Fibroblast of villous mesenchyme (primary cell): ENCODE results near the gene PTPRK. TPM values are rescaled to one million over a fixed set of nuclear protein-coding genes. Genes with fewer than 3 reads are reported as not detected.

Experiments used
- DNase-seq: peaks from one replicate; pipeline ENCODE4 v3.0.0-alpha.2; 2010; ENCODE audit warnings: low read depth
- H3K4me3 ChIP-seq: 2 replicates; pipeline ENCODE4 v1.5.1; 2011; ENCODE audit warnings: low read depth, mild to moderate bottlenecking, low read length
- CTCF ChIP-seq: IDR thresholded peaks from 2 replicates; pipeline ENCODE4 v1.5.1; 2012; ENCODE audit warnings: low read depth, mild to moderate bottlenecking, low read length; ENCODE audit not compliant: insufficient read depth
- total RNA-seq: library from RNA; depleted of rRNA; stranded (reverse); fragments of >200 nt; gene quantifications from 2 replicates; pipeline ENCODE4 v1.2.3, GENCODE V29; 2012

PTPRK gene
- total RNA-seq, 1 donor = 70.0 TPM

- DNase-seq = no peak
- no peak overlapping the region for H3K4me3 ChIP-seq
Measured at GRCh38 chr6:128554302-128554701, 33.9 kb upstream of the PTPRK start.

DNA sequence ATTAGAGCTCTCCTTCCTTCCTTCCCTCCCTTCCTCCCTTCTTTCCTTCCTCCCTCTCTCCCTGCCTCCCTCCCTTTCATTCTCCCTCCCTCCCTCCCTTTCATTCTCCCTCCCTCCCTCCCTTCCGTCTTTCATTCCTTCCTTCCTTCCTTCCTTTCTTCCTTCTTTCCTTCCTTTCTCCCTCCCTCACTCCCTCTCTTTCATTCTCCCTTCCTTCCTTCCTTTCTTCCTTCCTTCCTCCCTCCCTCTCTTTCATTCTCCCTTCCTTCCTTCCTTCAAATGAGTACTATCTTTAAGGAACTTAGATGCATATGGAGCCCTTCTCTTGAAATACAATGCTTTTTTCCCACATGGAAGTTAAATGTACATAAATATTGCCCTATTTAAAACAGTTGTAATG lies 20.9 kb upstream of the PTPRK start:
- DNase-seq = no peak
- TF ChIP-seq CTCF = no peak
- no peak overlapping the region for H3K4me3 ChIP-seq

More at GRCh38 chr6:128554302-128554701, 33.9 kb upstream of the PTPRK start:
- TF ChIP-seq CTCF = peak; percentile 22

- no peak for TF ChIP-seq CTCF
- DNase-seq = peak; percentile 46
- no peak overlapping the region for H3K4me3 ChIP-seq
Measured at GRCh38 chr6:128538763-128539162, 18.4 kb upstream of the PTPRK start.

DNA sequence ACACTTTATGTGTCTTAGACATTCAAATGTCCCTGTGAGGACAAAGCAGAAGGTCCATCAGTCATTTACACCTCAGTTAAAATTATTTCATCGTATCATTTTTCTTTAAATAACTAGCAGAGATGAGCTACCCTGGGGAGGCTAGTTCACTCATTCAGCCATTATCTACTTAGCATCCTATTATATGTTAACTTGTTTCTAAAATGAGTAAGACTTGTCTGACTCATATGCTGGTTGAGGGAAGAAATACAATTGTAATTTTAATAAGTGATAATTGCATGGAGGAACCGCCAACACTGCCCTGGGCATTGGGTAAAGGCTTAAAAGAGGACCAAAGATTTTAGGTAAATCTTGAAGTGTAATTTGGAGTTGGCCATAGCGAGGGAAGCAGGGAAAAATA lies 12.4 kb upstream of the PTPRK start:
- no peak for TF ChIP-seq CTCF
- DNase-seq = no peak
- H3K4me3 ChIP-seq = no peak overlapping the region

GRCh38 chr6:128532136-128532535 lies 11.7 kb upstream of the PTPRK start:
- no peak for TF ChIP-seq CTCF
- no peak overlapping the region for H3K4me3 ChIP-seq
- DNase-seq = no peak

- H3K4me3 ChIP-seq = no peak overlapping the region
- TF ChIP-seq CTCF = no peak
Measured at GRCh38 chr6:128531696-128532095, 11.3 kb upstream of the PTPRK start.

DNA sequence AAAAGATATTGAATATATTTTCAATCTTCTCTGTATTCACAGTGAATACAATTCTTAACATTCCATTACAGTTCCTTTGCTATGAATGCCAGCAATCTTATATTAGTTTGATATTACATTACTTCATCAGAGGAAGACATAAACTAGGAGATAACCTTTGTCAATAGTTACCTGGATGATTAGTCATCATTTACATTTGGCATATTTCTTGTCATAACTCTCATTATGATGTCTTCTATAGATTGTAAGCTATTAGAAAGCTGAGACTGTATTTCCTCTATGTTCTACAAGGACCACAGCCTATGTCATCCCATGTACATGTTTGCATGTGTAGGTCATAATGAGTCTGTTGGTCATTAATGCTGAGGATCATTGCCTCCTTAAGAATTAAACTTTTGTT lies 7.8 kb upstream of the PTPRK start:
- no peak for TF ChIP-seq CTCF
- H3K4me3 ChIP-seq = no peak overlapping the region
- no peak for DNase-seq

More at GRCh38 chr6:128531696-128532095, 11.3 kb upstream of the PTPRK start:
- no peak for DNase-seq
